ENCODE measurements around the gene ZCCHC8. TPM values are rescaled to one million over a fixed set of nuclear protein-coding genes. Genes with fewer than 3 reads are reported as not detected.
"Not testable (repeated sequence)": the region's sequence is repeated elsewhere in the genome, so short reads cannot be mapped to it uniquely, and the experiment has no call there.

The ZCCHC8 gene
- total RNA-seq, 1 experiment from 2014 or later: 30.5 TPM

DNA sequence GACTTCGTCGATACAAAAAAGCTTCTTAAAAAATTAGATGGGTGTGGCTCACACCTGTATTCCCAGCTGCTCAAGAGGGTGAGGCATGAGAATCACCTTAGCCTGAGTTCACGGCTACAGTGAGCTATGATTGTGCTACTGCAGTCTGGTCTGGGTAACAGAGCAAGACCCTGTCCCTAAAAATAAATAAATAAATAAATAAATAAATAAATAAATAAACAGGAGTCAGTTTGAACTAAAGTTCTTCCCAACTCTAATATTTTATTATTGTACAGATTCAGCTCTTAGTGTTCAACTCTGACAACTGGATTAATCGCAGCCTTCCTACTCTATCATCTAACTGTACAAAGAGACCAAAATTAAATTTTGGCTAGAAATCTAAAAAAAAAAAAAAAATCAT lies 65.5 kb downstream of the ZCCHC8 start:
- ChIA-PET POLR2A (interaction anchor here (0.7 to 1.6 kb wide), 2 partner anchors 11 to 14 kb away, joined by 4 to 5 read pairs; no protein-coding TSS in a partner anchor), RAD21 (ENCODE audit: low non-redundant PET in 1 of 2, low total read pairs in 2 of 2, uncharacterized antibody in 2 of 2, unreplicated experiment in 2 of 2) (no interaction called here), CTCF (no interaction called here)
- H3K27ac ChIP-seq (ENCODE audit: low read depth, low read length): no peak overlapping the region
- BruUV-seq (replicated peaks): no TSS peak
- H3K36me3 ChIP-seq (ENCODE audit: control insufficient read depth in 1 of 2, insufficient read depth in 2 of 2, low read length in 2 of 2): no peaks in the 10 kb centered on the region
- no peaks in the 10 kb centered on the region for H4K20me1 ChIP-seq (ENCODE audit: insufficient read depth)
- H3K4me3 ChIP-seq (replicated peaks in 1 of 2; ENCODE audit: low read depth in 1 of 2, low read length in 2 of 2): no peak overlapping the region
- TF ChIP-seq EZH2phosphoT487 (IDR thresholded peaks at IDR 0.05; ENCODE audit: borderline replicate concordance) (no peak), ZNF274 (IDR thresholded peaks at IDR 0.05; ENCODE audit: low read depth, low read length) (no peak), CBX3 (IDR thresholded peaks at IDR 0.05; ENCODE audit: low read depth) (no peak), ZFX (IDR thresholded peaks at IDR 0.05) (no peak)
- TF ChIP-seq, protein P1, sequence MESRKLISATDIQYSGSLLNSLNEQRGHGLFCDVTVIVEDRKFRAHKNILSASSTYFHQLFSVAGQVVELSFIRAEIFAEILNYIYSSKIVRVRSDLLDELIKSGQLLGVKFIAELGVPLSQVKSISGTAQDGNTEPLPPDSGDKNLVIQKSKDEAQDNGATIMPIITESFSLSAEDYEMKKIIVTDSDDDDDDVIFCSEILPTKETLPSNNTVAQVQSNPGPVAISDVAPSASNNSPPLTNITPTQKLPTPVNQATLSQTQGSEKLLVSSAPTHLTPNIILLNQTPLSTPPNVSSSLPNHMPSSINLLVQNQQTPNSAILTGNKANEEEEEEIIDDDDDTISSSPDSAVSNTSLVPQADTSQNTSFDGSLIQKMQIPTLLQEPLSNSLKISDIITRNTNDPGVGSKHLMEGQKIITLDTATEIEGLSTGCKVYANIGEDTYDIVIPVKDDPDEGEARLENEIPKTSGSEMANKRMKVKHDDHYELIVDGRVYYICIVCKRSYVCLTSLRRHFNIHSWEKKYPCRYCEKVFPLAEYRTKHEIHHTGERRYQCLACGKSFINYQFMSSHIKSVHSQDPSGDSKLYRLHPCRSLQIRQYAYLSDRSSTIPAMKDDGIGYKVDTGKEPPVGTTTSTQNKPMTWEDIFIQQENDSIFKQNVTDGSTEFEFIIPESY (IDR thresholded peaks at IDR 0.05; ENCODE audit: extremely low read depth, insufficient replicate concordance, low read length): no peak
- TF ChIP-seq, protein P2, sequence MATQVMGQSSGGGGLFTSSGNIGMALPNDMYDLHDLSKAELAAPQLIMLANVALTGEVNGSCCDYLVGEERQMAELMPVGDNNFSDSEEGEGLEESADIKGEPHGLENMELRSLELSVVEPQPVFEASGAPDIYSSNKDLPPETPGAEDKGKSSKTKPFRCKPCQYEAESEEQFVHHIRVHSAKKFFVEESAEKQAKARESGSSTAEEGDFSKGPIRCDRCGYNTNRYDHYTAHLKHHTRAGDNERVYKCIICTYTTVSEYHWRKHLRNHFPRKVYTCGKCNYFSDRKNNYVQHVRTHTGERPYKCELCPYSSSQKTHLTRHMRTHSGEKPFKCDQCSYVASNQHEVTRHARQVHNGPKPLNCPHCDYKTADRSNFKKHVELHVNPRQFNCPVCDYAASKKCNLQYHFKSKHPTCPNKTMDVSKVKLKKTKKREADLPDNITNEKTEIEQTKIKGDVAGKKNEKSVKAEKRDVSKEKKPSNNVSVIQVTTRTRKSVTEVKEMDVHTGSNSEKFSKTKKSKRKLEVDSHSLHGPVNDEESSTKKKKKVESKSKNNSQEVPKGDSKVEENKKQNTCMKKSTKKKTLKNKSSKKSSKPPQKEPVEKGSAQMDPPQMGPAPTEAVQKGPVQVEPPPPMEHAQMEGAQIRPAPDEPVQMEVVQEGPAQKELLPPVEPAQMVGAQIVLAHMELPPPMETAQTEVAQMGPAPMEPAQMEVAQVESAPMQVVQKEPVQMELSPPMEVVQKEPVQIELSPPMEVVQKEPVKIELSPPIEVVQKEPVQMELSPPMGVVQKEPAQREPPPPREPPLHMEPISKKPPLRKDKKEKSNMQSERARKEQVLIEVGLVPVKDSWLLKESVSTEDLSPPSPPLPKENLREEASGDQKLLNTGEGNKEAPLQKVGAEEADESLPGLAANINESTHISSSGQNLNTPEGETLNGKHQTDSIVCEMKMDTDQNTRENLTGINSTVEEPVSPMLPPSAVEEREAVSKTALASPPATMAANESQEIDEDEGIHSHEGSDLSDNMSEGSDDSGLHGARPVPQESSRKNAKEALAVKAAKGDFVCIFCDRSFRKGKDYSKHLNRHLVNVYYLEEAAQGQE (IDR thresholded peaks at IDR 0.05; ENCODE audit: low read depth): no peak
- TF ChIP-seq, protein P3, sequence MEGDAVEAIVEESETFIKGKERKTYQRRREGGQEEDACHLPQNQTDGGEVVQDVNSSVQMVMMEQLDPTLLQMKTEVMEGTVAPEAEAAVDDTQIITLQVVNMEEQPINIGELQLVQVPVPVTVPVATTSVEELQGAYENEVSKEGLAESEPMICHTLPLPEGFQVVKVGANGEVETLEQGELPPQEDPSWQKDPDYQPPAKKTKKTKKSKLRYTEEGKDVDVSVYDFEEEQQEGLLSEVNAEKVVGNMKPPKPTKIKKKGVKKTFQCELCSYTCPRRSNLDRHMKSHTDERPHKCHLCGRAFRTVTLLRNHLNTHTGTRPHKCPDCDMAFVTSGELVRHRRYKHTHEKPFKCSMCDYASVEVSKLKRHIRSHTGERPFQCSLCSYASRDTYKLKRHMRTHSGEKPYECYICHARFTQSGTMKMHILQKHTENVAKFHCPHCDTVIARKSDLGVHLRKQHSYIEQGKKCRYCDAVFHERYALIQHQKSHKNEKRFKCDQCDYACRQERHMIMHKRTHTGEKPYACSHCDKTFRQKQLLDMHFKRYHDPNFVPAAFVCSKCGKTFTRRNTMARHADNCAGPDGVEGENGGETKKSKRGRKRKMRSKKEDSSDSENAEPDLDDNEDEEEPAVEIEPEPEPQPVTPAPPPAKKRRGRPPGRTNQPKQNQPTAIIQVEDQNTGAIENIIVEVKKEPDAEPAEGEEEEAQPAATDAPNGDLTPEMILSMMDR (IDR thresholded peaks at IDR 0.05 in 2 of 3, conservative IDR thresholded peaks at IDR 0.05 in 1 of 3; ENCODE audit: borderline replicate concordance in 1 of 3, insufficient read depth in 1 of 3, low read depth in 2 of 3, low read length in 2 of 3): no peak
- H3K4me1 ChIP-seq (ENCODE audit: control insufficient read depth in 1 of 2, insufficient read depth in 2 of 2, low read length in 2 of 2): peaks cover 0 to 5% of the 10 kb centered on the region in 2 experiments; a peak in 2 of 4 replicates
- intact Hi-C loops (cut with micrococcal nuclease): no loop called here
- DNase-seq (ENCODE audit: low read depth, low spot score) (no peak), ATAC-seq (no peak)
- H3K27me3 ChIP-seq (ENCODE audit: insufficient read depth, low read length): no peaks in the 10 kb centered on the region
- H3K9me3 ChIP-seq (ENCODE audit: control insufficient read depth in 1 of 2, insufficient read depth in 1 of 2, low read depth in 1 of 2, low read length in 2 of 2): no peaks in the 10 kb centered on the region
- no peaks in the 10 kb centered on the region for H3K9me2 ChIP-seq (ENCODE audit: insufficient read depth)
- H2AFZ ChIP-seq (ENCODE audit: low read depth, low read length, poor library complexity, severe bottlenecking): no peak overlapping the region
- H3K9ac ChIP-seq (ENCODE audit: low read length): no peak overlapping the region
- H3K4me2 ChIP-seq (ENCODE audit: low read length): no peak overlapping the region
- no peaks in the 10 kb centered on the region for H3K79me2 ChIP-seq (ENCODE audit: insufficient read depth, low read length)

DNA sequence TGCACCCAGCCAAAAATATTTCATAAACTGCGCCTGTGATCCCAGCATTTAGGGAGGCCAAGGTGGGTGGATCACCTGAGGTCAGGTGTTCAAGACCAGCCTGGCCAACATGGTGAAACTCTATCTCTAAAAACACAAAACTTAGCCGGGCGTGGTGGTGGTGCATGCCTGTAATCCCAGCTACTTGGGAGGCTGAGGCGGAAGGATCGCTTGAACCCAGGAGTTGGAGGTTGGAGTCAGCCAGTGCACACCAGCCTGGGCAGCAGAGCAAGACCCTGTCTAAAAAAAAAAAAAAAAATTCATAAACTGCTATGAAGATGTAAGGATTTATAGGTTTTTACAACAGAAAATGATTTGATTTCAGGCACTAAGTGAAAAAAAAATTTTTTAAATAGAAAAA lies 71.7 kb downstream of the ZCCHC8 start:
- H3K4me2 ChIP-seq (ENCODE audit: low read length); H3K4me1 ChIP-seq (ENCODE audit: control insufficient read depth in 1 of 2, insufficient read depth in 2 of 2, low read length in 2 of 2); POLR2A ChIA-PET; H3K9me2 ChIP-seq (ENCODE audit: insufficient read depth); BruUV-seq (replicated peaks); ATAC-seq; DNase-seq (ENCODE audit: low read depth, low spot score); H3K9me3 ChIP-seq (ENCODE audit: control insufficient read depth in 1 of 2, insufficient read depth in 1 of 2, low read depth in 1 of 2, low read length in 2 of 2); CTCF ChIA-PET; H3K9ac ChIP-seq (ENCODE audit: low read length); H3K27me3 ChIP-seq (ENCODE audit: insufficient read depth, low read length); H4K20me1 ChIP-seq (ENCODE audit: insufficient read depth); H3K27ac ChIP-seq (ENCODE audit: low read depth, low read length); RAD21 ChIA-PET (ENCODE audit: low non-redundant PET in 1 of 2, low total read pairs in 2 of 2, uncharacterized antibody in 2 of 2, unreplicated experiment in 2 of 2); H3K79me2 ChIP-seq (ENCODE audit: insufficient read depth, low read length); H3K36me3 ChIP-seq (ENCODE audit: control insufficient read depth in 1 of 2, insufficient read depth in 2 of 2, low read length in 2 of 2); intact Hi-C loops (cut with micrococcal nuclease); H3K4me3 ChIP-seq (replicated peaks in 1 of 2; ENCODE audit: low read depth in 1 of 2, low read length in 2 of 2); H2AFZ ChIP-seq (ENCODE audit: low read depth, low read length, poor library complexity, severe bottlenecking): not testable (repeated sequence)

Measured in HCT116 (cell line).